K562 (cell line): Measurements from ENCODE around the gene TERT. TPM values are rescaled to one million over a fixed set of nuclear protein-coding genes. Genes with fewer than 3 reads are reported as not detected.

ENCODE experiments used
- ATAC-seq: fragments of 200-7000 bp; cut with Tn5 transposase; 3 replicates; pipeline ENCODE4 v1.9.1; 2020; ENCODE audit warnings: moderate library complexity
- BruUV-seq: library from RNA; stranded (reverse); fragments of 400-500 nt; replicated peaks from 2 replicates; lab custom pipeline; 2021; lab: Mats Ljungman, UMichigan
- CTCF ChIA-PET: fragments of 300-600 bp; formaldehyde crosslinking; extraction: SDS; loops from one replicate; lab custom pipeline; 2021; ENCODE audit warnings: low intra/inter-chr PET ratio; lab: Yijun Ruan, JAX
- POLR2A ChIA-PET: fragments of 300-600, 350-650 bp; sonication (Branson Sonifier 250); formaldehyde crosslinking; extraction: SDS; loops from one replicate; lab custom pipeline; 2021; ENCODE audit warnings: antibody characterized with exemption, inconsistent platforms; lab: Yijun Ruan, JAX
- DNase-seq, 4 experiments: peaks; one replicate each; pipeline versions ENCODE4 v3.0.0 to v3.0.0-alpha.2; 2011 to 2018; ENCODE audit warnings: low spot score in 3 of 4, mixed read lengths in 3 of 4; ENCODE audit errors: extremely low read depth in 1 of 4
- FAIRE-seq: peaks from 2 replicates; lab custom pipeline; 2011; peaks lifted over from hg19 to GRCh38; lab: Jason Lieb, UNC
- H2AFZ ChIP-seq: 2 replicates; pipeline ENCODE4 v1.6.0; 2011; ENCODE audit warnings: low read depth, low read length, control low read depth, inconsistent platforms
- H3K27ac ChIP-seq: fragments of 200-600 bp; 3 replicates; pipeline ENCODE4 v1.8.0; 2011; ENCODE audit warnings: low read depth, mild to moderate bottlenecking, control low read depth, inconsistent platforms, low read length, moderate library complexity, mixed read lengths; ENCODE audit errors: extremely low read depth
- H3K27me3 ChIP-seq, 2 experiments: fragments of 300-600 bp in 1 of 2; 2 replicates in 1 of 2; 3 replicates in 1 of 2; pipeline versions ENCODE4 v1.6.0 to v1.8.0; 2011; ENCODE audit warnings: inconsistent platforms in 2 of 2, low read length in 2 of 2, mild to moderate bottlenecking in 1 of 2, mixed read lengths in 1 of 2, moderate library complexity in 1 of 2; ENCODE audit not compliant: control insufficient read depth in 2 of 2, insufficient read depth in 2 of 2
- H3K36me3 ChIP-seq: fragments of 300-600 bp; 3 replicates; pipeline ENCODE4 v1.8.0; 2011; ENCODE audit warnings: mild to moderate bottlenecking, low read length, inconsistent platforms; ENCODE audit not compliant: control insufficient read depth, insufficient read depth
- H3K4me1 ChIP-seq, 2 experiments: fragments of 200-600 bp in 1 of 2; replicated peaks in 1 of 2; 2 replicates in 1 of 2; 3 replicates in 1 of 2; pipeline versions ENCODE4 v1.5.1 to v1.8.0; 2011; ENCODE audit warnings: inconsistent platforms in 2 of 2, low read length in 2 of 2, mild to moderate bottlenecking in 1 of 2, mixed read lengths in 1 of 2, moderate library complexity in 1 of 2; ENCODE audit not compliant: control insufficient read depth in 2 of 2, insufficient read depth in 2 of 2
- H3K4me2 ChIP-seq: 2 replicates; pipeline ENCODE4 v1.6.1; 2011; ENCODE audit warnings: low read length, control low read depth, inconsistent platforms, mixed read lengths; ENCODE audit not compliant: insufficient read depth
- H3K4me3 ChIP-seq: fragments of 200-600 bp; sonication (generic), shearing (Covaris generic); 2 replicates; pipeline ENCODE4 v1.5.1; 2016; ENCODE audit warnings: control low read depth, inconsistent platforms
- H3K79me2 ChIP-seq: fragments of 200-600 bp; 3 replicates; pipeline ENCODE4 v1.8.0; 2011; ENCODE audit warnings: low read length, inconsistent platforms; ENCODE audit not compliant: control insufficient read depth, insufficient read depth
- H3K9ac ChIP-seq, 2 experiments: 2 replicates each; pipeline versions ENCODE4 v1.6.0 to v1.6.1; 2011; ENCODE audit warnings: low read depth in 2 of 2, low read length in 2 of 2, control low read depth in 1 of 2, inconsistent platforms in 1 of 2, mild to moderate bottlenecking in 1 of 2, mixed read lengths in 1 of 2; ENCODE audit not compliant: insufficient read depth in 1 of 2
- H3K9me1 ChIP-seq: one replicate; pipeline ENCODE4 v1.6.0; 2011; ENCODE audit warnings: inconsistent platforms, mild to moderate bottlenecking, low read length, moderate library complexity; ENCODE audit not compliant: control insufficient read depth, insufficient read depth
- H3K9me3 ChIP-seq: replicated peaks from 2 replicates; pipeline ENCODE4 v1.5.1; 2011; ENCODE audit warnings: low read depth, low read length, inconsistent platforms; ENCODE audit not compliant: control insufficient read depth, insufficient read depth
- H4K20me1 ChIP-seq: replicated peaks from 2 replicates; pipeline ENCODE4 v1.6.1; 2011; ENCODE audit warnings: low read length, inconsistent platforms, mixed read lengths; ENCODE audit not compliant: control insufficient read depth, insufficient read depth
- EZH2 ChIP-seq: IDR thresholded peaks from 2 replicates; pipeline ENCODE4 v1.6.1; 2012; ENCODE audit warnings: low read depth, mild to moderate bottlenecking, inconsistent platforms, low read length, borderline replicate concordance
- FOXK1 ChIP-seq: sonication (generic); formaldehyde crosslinking; IDR thresholded peaks from 2 replicates; pipeline ENCODE4 v1.8.0; 2022; ENCODE audit warnings: missing genetic modification reagents, mild to moderate bottlenecking, borderline replicate concordance
- MCM2 ChIP-seq: fragments of 450-650 bp; IDR thresholded peaks from 2 replicates; pipeline ENCODE4 v1.6.1; 2017; ENCODE audit warnings: low read depth, mild to moderate bottlenecking
- PHB ChIP-seq: fragments of 250-450 bp; sonication (Bioruptor Pico); IDR thresholded peaks from 2 replicates; pipeline ENCODE4 v1.5.0; 2021
- ZNF263 ChIP-seq: sonication (generic); formaldehyde crosslinking; IDR thresholded peaks from 2 replicates; pipeline ENCODE4 v1.8.0; 2022; ENCODE audit warnings: mild to moderate bottlenecking, missing genetic modification reagents, borderline replicate concordance
- ZNF586 ChIP-seq: fragments of 450-650 bp; formaldehyde crosslinking; conservative IDR thresholded peaks from 2 replicates; pipeline ENCODE4 v1.4.0; 2020; ENCODE audit warnings: mild to moderate bottlenecking, moderate library complexity
- WGBS: fragments of 100-300 bp; shearing (Covaris generic); methylation state at CpG from one replicate; pipeline ENCODE4 v1.1.6; 2016; ENCODE audit warnings: low coverage, mixed read lengths; ENCODE audit not compliant: insufficient coverage; ENCODE audit errors: missing lambda C conversion rate; 5-methylcytosine and 5-hydroxymethylcytosine counted together
- in situ Hi-C: fragments of 300-500 bp; cut with MboI; formaldehyde crosslinking; loops from 4 replicates; pipeline ENCODE4 v1.15.0; 2018; ENCODE audit warnings: inconsistent platforms, mixed read lengths
- intact Hi-C: fragments of 100-400 bp; cut with micrococcal nuclease; formaldehyde crosslinking; loops from 2 replicates; pipeline ENCODE4 v1.14.2; 2022
- polyA plus RNA-seq, 8 experiments: library from polyadenylated mRNA; depleted of rRNA in 4 of 8; stranded (reverse) in 5 of 8; unstranded in 3 of 8; fragments of >200 nt; fragmentation: Nextera tagmentation in 2 of 8; fragmentation: Illumina TruSeq in 1 of 8; extraction: Ambion mirVana in 2 of 8; extraction: Trizol in 1 of 8; gene quantifications; 2 replicates each; pipeline versions ENCODE4 v1.2.1 to v1.2.3, GENCODE V29; 2011 to 2014; ENCODE audit warnings: inconsistent platforms in 1 of 8, missing spikeins in 1 of 8
- total RNA-seq, 7 experiments: library from RNA; depleted of rRNA in 6 of 7; stranded (reverse); fragments of >200 nt in 6 of 7; fragmentation: Illumina TruSeq in 2 of 7; extraction: Trizol in 2 of 7; gene quantifications; 2 replicates each; pipeline versions ENCODE4 v1.2.1 to v1.2.3, GENCODE V29; 2011 to 2021; ENCODE audit warnings: low replicate concordance in 1 of 7

TERT gene
- total and polyA plus RNA-seq, 9 of the 15 experiments (the other 6 are each of a cell fraction or from before 2014, with no cell fraction given) = 0.08 to 4.5 (median 0.98) TPM; not detected in 1

DNA sequence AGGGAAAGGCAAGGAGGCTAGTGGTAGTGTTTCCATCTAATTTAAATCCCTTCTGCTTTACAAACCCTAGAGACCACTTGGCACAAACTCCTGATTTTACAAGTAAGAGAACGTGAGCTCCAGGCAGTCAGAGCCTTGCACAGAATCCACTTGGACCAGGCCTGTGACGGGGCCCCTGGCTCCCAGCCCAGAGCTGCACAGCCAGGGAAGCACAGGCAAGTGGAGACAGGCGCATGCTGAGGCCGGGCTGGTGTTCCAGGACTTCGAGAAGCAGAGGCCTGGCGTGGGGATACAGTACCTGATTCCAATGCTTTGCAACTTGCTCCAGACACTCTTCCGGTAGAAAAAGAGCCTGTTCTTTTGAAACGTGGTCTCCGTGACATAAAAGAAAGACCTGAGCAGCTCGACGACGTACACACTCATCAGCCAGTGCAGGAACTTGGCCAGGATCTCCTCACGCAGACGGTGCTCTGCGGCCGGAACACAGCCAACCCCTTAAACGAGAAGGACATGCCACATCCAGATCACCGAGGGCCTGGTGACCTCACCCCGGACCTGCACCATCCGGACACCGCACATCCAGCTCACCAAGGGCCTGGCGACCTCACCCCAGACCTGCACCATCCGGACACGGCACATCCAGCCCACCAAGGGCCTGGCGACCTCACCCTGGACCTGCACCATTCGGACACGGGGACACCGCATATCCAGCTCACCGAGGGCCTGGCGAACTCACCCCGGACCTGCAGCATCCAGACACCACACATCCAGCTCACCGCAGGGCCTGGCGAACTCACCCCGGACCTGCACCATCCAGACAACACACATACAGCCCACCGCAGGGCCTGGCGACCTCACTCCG lies 12.5 kb downstream of the TERT start (continued):
- TF ChIP-seq PHB = no peak

DNA sequence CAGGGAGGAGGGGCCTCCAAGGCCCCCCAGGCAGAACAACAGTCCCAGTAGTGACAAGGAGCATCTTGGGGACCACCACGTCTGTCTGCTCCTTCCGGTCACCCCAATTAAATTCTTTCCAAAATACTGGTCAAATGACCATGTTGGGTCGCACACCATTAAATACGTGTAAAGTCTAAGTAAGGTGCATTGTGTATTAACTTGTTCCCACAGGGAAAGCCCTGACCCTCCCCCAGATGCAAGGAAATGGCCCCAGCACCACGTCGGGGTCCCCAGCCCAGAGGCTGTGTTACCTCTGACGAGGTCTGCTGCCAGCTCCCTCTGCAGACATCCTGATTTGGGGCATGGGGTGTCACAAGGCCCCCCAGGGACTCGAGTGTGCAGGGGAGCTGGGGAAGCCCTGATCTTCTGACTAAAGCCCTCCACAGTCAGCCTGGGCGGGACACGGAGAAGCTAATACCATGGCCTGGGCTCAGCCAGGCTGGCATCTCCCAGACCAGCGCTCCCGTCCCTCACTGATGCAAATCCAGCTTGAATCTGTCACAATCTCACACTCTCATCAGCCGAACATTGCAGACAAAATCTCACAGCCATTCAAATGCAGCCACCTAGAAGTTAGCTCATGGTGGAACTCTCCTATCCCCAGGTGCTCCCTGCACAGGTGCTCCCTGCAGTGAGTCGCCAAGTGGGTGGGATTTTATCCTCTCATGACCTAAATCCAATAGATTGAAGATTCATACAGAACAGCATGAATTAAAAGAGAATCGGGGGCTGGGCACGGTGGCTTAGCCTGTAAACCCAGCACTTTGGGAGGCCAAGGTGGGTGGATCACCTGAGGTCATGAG lies 13.6 kb downstream of the TERT start:
- ChIA-PET POLR2A (interaction anchor here (1.1 to 1.2 kb wide), 2 partner anchors 51 to 64 kb away, joined by 3 read pairs; no protein-coding TSS in a partner anchor), CTCF (no interaction called here)
- 21% methylated on average over 16 of the region's 16 CpGs for WGBS
- BruUV-seq = no TSS peak
- intact Hi-C loops (no loop called here), in situ Hi-C loops (no loop called here)
- no peak for TF ChIP-seq MCM2
- TF ChIP-seq ZNF263 (CRISPR knock-in tag) = peak; percentile 70; the same call in 1 of the 2 replicates
- TF ChIP-seq EZH2 = no peak
- TF ChIP-seq ZNF586 (CRISPR knock-in tag) = no peak
- TF ChIP-seq FOXK1 (CRISPR knock-in tag) = no peak
- FAIRE-seq = no peak
- Histone ChIP-seq H3K9ac (no peak overlapping the region), H3K27me3 (peaks cover 21 to 79% of the 10 kb centered on the region in 2 experiments), H3K4me3 (no peak overlapping the region), H2AFZ (no peak overlapping the region), H3K27ac (no peak overlapping the region), H3K9me3 (no peaks in the 10 kb centered on the region), H3K36me3 (no peaks in the 10 kb centered on the region), H3K4me1 (peaks cover 0 to 35% of the 10 kb centered on the region in 2 experiments; a peak in 1 of 5 replicates), H3K79me2 (no peaks in the 10 kb centered on the region), H4K20me1 (peaks cover 12% of the 10 kb centered on the region; the same call in 1 of the 2 replicates), H3K4me2 (no peak overlapping the region), H3K9me1 (no peaks in the 10 kb centered on the region)
- no peak for DNase-seq
- no peak for ATAC-seq
